ENCODE measurements around the gene OASL. TPM values are rescaled to one million over a fixed set of nuclear protein-coding genes. Genes with fewer than 3 reads are reported as not detected.

The OASL gene
- total RNA-seq, 1 experiment from 2014 or later, result 1.7 TPM

DNA sequence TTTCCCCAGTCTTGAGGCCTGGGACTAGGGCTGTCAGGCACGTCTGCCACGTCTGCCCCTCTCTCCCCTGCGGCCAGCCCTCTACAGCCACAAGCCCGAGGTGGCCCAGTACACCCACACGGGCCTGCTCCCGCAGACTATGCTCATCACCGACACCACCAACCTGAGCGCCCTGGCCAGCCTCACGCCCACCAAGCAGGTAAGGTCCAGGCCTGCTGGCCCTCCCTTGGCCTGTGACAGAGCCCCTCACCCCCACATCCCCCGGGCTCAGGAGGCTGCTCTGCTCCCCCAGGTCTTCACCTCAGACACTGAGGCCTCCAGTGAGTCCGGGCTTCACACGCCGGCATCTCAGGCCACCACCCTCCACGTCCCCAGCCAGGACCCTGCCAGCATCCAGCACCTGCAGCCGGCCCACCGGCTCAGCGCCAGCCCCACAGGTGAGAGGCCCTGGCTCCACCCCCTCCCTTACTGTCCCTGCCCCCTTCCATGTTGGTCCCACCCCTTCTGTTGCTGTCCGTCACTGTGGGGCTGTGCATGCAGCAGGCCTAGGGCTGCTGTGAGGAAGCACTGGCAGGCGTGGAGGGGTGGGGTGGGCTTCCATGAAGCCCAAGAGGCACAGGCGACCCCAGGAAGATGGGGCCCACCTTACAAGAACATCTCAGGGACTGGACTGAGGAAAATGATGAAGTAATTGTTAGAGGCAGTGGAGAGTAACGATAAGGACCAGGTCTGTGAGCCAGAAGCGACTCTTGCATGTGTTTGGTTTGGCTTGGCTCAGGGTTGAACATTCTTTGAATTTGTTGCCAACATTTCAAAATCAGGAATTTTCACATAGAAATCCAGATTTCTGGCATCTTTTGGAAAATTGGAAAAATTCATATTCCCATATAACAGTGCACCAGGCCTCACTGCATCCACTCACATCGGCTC lies 39.6 kb downstream of the OASL start:
- Histone ChIP-seq H3K4me3 (no peak overlapping the region), H3K9me3 (ENCODE audit: insufficient read depth, low read depth) (no peaks in the 10 kb centered on the region), H3K36me3 (ENCODE audit: low read depth) (no peaks in the 10 kb centered on the region), H3K4me1 (replicated peaks; ENCODE audit: insufficient read depth) (no peaks in the 10 kb centered on the region), H2AFZ (no peak overlapping the region), H4K20me1 (ENCODE audit: insufficient read depth) (no peaks in the 10 kb centered on the region), H3K79me2 (ENCODE audit: low read depth) (no peaks in the 10 kb centered on the region), H3K4me2 (no peak overlapping the region), H3K27ac (no peak overlapping the region), H3K27me3 (ENCODE audit: insufficient read depth, low read depth) (no peaks in the 10 kb centered on the region), H3K9me2 (ENCODE audit: insufficient read depth) (no peaks in the 10 kb centered on the region), H3F3A (ENCODE audit: insufficient read depth, low read depth) (peaks cover 3% of the 10 kb centered on the region; the same call in 1 of the 2 replicates)
- no TSS peak for BruUV-seq (replicated peaks)
- intact Hi-C loops (cut with micrococcal nuclease; ENCODE audit: unreplicated experiment), result loop anchor here (10.0 kb wide), 1 partner anchor 95 kb away; no protein-coding TSS in a partner anchor
- CTCF ChIA-PET, result no interaction called here
- POLR2A ChIA-PET (ENCODE audit: unreplicated experiment), result no interaction called here
- no peak for DNase-seq
- TF ChIP-seq CTCF (conservative IDR thresholded peaks at IDR 0.05) (no peak), EZH2 (IDR thresholded peaks at IDR 0.05; ENCODE audit: low read depth) (no peak)

- H3K27ac ChIP-seq, result no peak overlapping the region
- no peak overlapping the region for H3K4me2 ChIP-seq
- no peak overlapping the region for H3K4me3 ChIP-seq
- no peaks in the 10 kb centered on the region for H3K4me1 ChIP-seq (replicated peaks; ENCODE audit: insufficient read depth)
- H3K9me3 ChIP-seq (ENCODE audit: insufficient read depth, low read depth), result no peaks in the 10 kb centered on the region
- no peaks in the 10 kb centered on the region for H3K9me2 ChIP-seq (ENCODE audit: insufficient read depth)
- H3K27me3 ChIP-seq (ENCODE audit: insufficient read depth, low read depth), result no peaks in the 10 kb centered on the region
- H2AFZ ChIP-seq, result no peak overlapping the region
- intact Hi-C loops (cut with micrococcal nuclease; ENCODE audit: unreplicated experiment), result no loop called here
- no peaks in the 10 kb centered on the region for H3K36me3 ChIP-seq (ENCODE audit: low read depth)
- no TSS peak for BruUV-seq (replicated peaks)
- ChIA-PET POLR2A (ENCODE audit: unreplicated experiment) (no interaction called here), CTCF (no interaction called here)
- TF ChIP-seq CTCF (conservative IDR thresholded peaks at IDR 0.05), result no peak
- no peak for TF ChIP-seq EZH2 (IDR thresholded peaks at IDR 0.05; ENCODE audit: low read depth)
- H3K79me2 ChIP-seq (ENCODE audit: low read depth), result no peaks in the 10 kb centered on the region
- peaks cover 3% of the 10 kb centered on the region; the same call in 1 of the 2 replicates for H3F3A ChIP-seq (ENCODE audit: insufficient read depth, low read depth)
- no peak for DNase-seq
- no peaks in the 10 kb centered on the region for H4K20me1 ChIP-seq (ENCODE audit: insufficient read depth)
These were observed 40.6 kb downstream of the OASL start for GRCh38 chr12:120998435-120998834.

DNA sequence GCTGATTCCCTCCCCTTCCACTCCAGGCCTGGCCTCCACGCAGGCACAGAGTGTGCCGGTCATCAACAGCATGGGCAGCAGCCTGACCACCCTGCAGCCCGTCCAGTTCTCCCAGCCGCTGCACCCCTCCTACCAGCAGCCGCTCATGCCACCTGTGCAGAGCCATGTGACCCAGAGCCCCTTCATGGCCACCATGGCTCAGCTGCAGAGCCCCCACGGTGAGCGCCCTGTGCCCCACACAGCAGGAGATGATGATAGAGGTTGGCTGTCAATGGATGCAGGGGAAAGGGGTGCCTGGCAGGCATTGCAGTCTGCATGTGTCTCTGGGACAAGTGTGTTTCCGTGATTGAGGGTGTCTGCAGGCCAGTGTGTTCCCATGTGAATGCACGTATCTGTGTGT lies 41.6 kb downstream of the OASL start:
- Histone ChIP-seq H3K9me3 (ENCODE audit: insufficient read depth, low read depth) (no peaks in the 10 kb centered on the region), H3K4me3 (no peak overlapping the region), H4K20me1 (ENCODE audit: insufficient read depth) (no peaks in the 10 kb centered on the region), H3K4me2 (no peak overlapping the region), H3K79me2 (ENCODE audit: low read depth) (no peaks in the 10 kb centered on the region), H3K27me3 (ENCODE audit: insufficient read depth, low read depth) (no peaks in the 10 kb centered on the region), H3K27ac (no peak overlapping the region), H2AFZ (no peak overlapping the region), H3K9me2 (ENCODE audit: insufficient read depth) (no peaks in the 10 kb centered on the region), H3F3A (ENCODE audit: insufficient read depth, low read depth) (peaks cover 3% of the 10 kb centered on the region; the same call in 1 of the 2 replicates), H3K4me1 (replicated peaks; ENCODE audit: insufficient read depth) (no peaks in the 10 kb centered on the region), H3K36me3 (ENCODE audit: low read depth) (no peaks in the 10 kb centered on the region)
- intact Hi-C loops (cut with micrococcal nuclease; ENCODE audit: unreplicated experiment), result no loop called here
- ChIA-PET POLR2A (ENCODE audit: unreplicated experiment) (no interaction called here), CTCF (no interaction called here)
- no peak for DNase-seq
- BruUV-seq (replicated peaks), result no TSS peak
- TF ChIP-seq EZH2 (IDR thresholded peaks at IDR 0.05; ENCODE audit: low read depth), result no peak
- TF ChIP-seq CTCF (conservative IDR thresholded peaks at IDR 0.05), result no peak
